Esophagus muscularis mucosa (tissue), 4 donors: ENCODE results near the gene VCL.

ENCODE experiments used
- CTCF ChIP-seq, 3 experiments: fragments of 200-600 bp in 2 of 3; fragments of 450-650 bp in 1 of 3; sonication (generic) in 2 of 3; IDR thresholded peaks; one replicate each; pipeline ENCODE4 v1.5.1; 2017 to 2019; ENCODE audit warnings: antibody characterized with exemption in 3 of 3, mild to moderate bottlenecking in 2 of 3, moderate library complexity in 1 of 3
- EP300 ChIP-seq: sonication (generic); formaldehyde crosslinking; IDR thresholded peaks from one replicate; pipeline ENCODE4 v1.6.1; 2017; ENCODE audit warnings: antibody characterized with exemption
- POLR2A ChIP-seq: fragments of 450-650 bp; IDR thresholded peaks from one replicate; pipeline ENCODE4 v1.6.1; 2017; ENCODE audit warnings: antibody characterized with exemption, moderate library complexity, mild to moderate bottlenecking, low read depth
- POLR2AphosphoS5 ChIP-seq, 2 donors: sonication (generic); formaldehyde crosslinking; IDR thresholded peaks; one replicate each; pipeline ENCODE4 v1.6.1; 2017; ENCODE audit warnings: antibody characterized with exemption in 2 of 2

GRCh38 chr10:74035303-74035702 lies 37.4 kb downstream of the VCL start:
- peak in 2 of 3 experiments; percentile 9 to 10 for TF ChIP-seq CTCF (IDR thresholded peaks at IDR 0.05)
- no peak for TF ChIP-seq POLR2A
- TF ChIP-seq EP300: no peak
- TF ChIP-seq POLR2AphosphoS5 (IDR thresholded peaks at IDR 0.05): no peak
